ENCODE data around the gene B4GALT3.

DNA sequence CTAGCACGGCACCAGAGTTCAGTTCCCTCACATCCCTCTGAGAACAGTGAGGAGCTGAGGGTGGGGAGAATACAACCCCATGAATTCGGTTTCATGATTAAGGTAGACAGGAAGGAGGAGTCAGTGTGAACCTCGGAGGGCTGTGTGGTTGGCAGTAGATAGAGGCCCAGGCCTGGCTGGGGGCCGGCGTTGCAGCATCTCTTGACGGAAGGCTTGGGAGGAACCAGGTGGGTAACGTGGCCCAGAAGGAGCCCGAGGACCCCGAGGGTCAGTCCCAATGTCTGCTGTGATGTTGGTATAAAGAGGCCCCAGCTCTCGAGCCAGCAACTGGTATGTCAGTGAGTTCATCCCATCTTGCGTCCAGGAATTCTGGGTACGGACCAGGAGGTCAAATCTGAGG lies 5.6 kb downstream of the B4GALT3 start:
- TF ChIP-seq EP300 (IDR thresholded peaks at IDR 0.05): no peak
- TF ChIP-seq POLR2A (IDR thresholded peaks at IDR 0.05): no peak
